Progenitor cell of endocrine pancreas (in vitro differentiated cells): Measurements from ENCODE around the gene THADA. TPM values are rescaled to one million over a fixed set of nuclear protein-coding genes. Genes with fewer than 3 reads are reported as not detected.
A peak's percentile ranks its signal among the peaks of the same experiment; 100 is the strongest.

Experiments
- DNase-seq: peaks from one replicate; pipeline ENCODE4 v3.0.0; 2021; ENCODE audit warnings: low spot score; ENCODE audit not compliant: unreplicated experiment
- H3K27ac Mint-ChIP-seq: 2 replicates; pipeline ENCODE4 v1.8.0; 2021; ENCODE audit warnings: mild to moderate bottlenecking, moderate library complexity, mixed read lengths
- H3K27me3 Mint-ChIP-seq: 2 replicates; pipeline ENCODE4 v1.8.0; 2021; ENCODE audit warnings: mixed read lengths
- H3K36me3 Mint-ChIP-seq: 2 replicates; pipeline ENCODE4 v1.8.0; 2022; ENCODE audit warnings: mixed read lengths; ENCODE audit not compliant: insufficient read depth
- H3K4me1 Mint-ChIP-seq: 2 replicates; pipeline ENCODE4 v1.8.0; 2021; ENCODE audit warnings: low read depth, mixed read lengths
- H3K4me3 Mint-ChIP-seq: 2 replicates; pipeline ENCODE4 v1.8.0; 2021; ENCODE audit warnings: low read depth, mild to moderate bottlenecking, moderate library complexity, mixed read lengths
- H3K9me3 Mint-ChIP-seq: 2 replicates; pipeline ENCODE4 v1.8.0; 2021; ENCODE audit warnings: low read depth, mixed read lengths
- CTCF ChIP-seq: fragments of 200-600 bp; sonication (generic); IDR thresholded peaks from one replicate; pipeline ENCODE4 v1.5.0; 2021; ENCODE audit warnings: antibody characterized with exemption, mild to moderate bottlenecking; ENCODE audit not compliant: unreplicated experiment
- total RNA-seq: library from RNA; stranded (reverse); gene quantifications from 2 replicates; pipeline ENCODE4 v1.2.1, GENCODE V29; 2021

The THADA gene
- total RNA-seq, 1 donor from 2014 or later: 39.4 TPM

- H3K36me3 Mint-ChIP-seq: peaks cover 10% of the 10 kb centered on the region
These were observed 340.4 kb downstream of the THADA start for GRCh38 chr2:43255296-43255910.

GRCh38 chr2:43254331-43254730 is 341.5 kb downstream of the THADA start:
- Mint-ChIP-seq H3K27ac (no peak overlapping the region), H3K4me3 (no peak overlapping the region), H3K9me3 (no peaks in the 10 kb centered on the region), H3K27me3 (no peaks in the 10 kb centered on the region), H3K36me3 (peaks cover 12% of the 10 kb centered on the region), H3K4me1 (peaks cover 3% of the 10 kb centered on the region)
- TF ChIP-seq CTCF: no peak
- DNase-seq: no peak

More at GRCh38 chr2:43255296-43255910, 340.4 kb downstream of the THADA start:
- DNase-seq: no peak
- Mint-ChIP-seq H3K27me3 (no peaks in the 10 kb centered on the region), H3K4me3 (no peak overlapping the region), H3K9me3 (no peaks in the 10 kb centered on the region), H3K27ac (no peak overlapping the region), H3K4me1 (peaks cover 3% of the 10 kb centered on the region)
- no peak for TF ChIP-seq CTCF

GRCh38 chr2:43251171-43251731 is 344.6 kb downstream of the THADA start:
- DNase-seq: no peak
- H3K27me3 Mint-ChIP-seq: no peaks in the 10 kb centered on the region
- no peaks in the 10 kb centered on the region for H3K9me3 Mint-ChIP-seq
- H3K4me1 Mint-ChIP-seq: peaks cover 3% of the 10 kb centered on the region
- H3K36me3 Mint-ChIP-seq: peaks cover 8% of the 10 kb centered on the region
- TF ChIP-seq CTCF: no peak
- no peak overlapping the region for H3K4me3 Mint-ChIP-seq
- peak overlapping the region; percentile 6 for H3K27ac Mint-ChIP-seq

GRCh38 chr2:43250015-43250414 is 345.8 kb downstream of the THADA start:
- Mint-ChIP-seq H3K4me1 (peaks cover 5% of the 10 kb centered on the region), H3K27ac (no peak overlapping the region), H3K27me3 (no peaks in the 10 kb centered on the region), H3K36me3 (peaks cover 10% of the 10 kb centered on the region), H3K4me3 (no peak overlapping the region), H3K9me3 (no peaks in the 10 kb centered on the region)
- no peak for TF ChIP-seq CTCF
- DNase-seq: no peak

GRCh38 chr2:43248621-43249020 is 347.2 kb downstream of the THADA start:
- no peaks in the 10 kb centered on the region for H3K27me3 Mint-ChIP-seq
- H3K4me3 Mint-ChIP-seq: no peak overlapping the region
- no peak for TF ChIP-seq CTCF
- peaks cover 7% of the 10 kb centered on the region for H3K36me3 Mint-ChIP-seq
- H3K27ac Mint-ChIP-seq: no peak overlapping the region
- no peaks in the 10 kb centered on the region for H3K9me3 Mint-ChIP-seq
- DNase-seq: no peak
- peaks cover 5% of the 10 kb centered on the region for H3K4me1 Mint-ChIP-seq
